K562 (cell line): Measurements from ENCODE around the gene LCE1F. TPM values are rescaled to one million over a fixed set of nuclear protein-coding genes. Genes with fewer than 3 reads are reported as not detected.

Experiments used
- ATF1 ChIP-seq, 2 experiments: fragments of 450-650 bp in 1 of 2; IDR thresholded peaks; 2 replicates each; pipeline ENCODE4 v1.6.1; 2016; ENCODE audit warnings: missing compliant biosample characterization in 1 of 2, missing genetic modification characterization in 1 of 2
- CEBPZ ChIP-seq: fragments of 150-350 bp; IDR thresholded peaks from 2 replicates; pipeline ENCODE4 v1.6.1; 2014; ENCODE audit warnings: low read depth, mild to moderate bottlenecking, low read length, borderline replicate concordance
- CTCF ChIP-seq, 3 experiments: IDR thresholded peaks in 2 of 3; conservative IDR thresholded peaks in 1 of 3; 2 replicates each; pipeline ENCODE4 v1.5.1; 2011 to 2012; ENCODE audit warnings: low read length in 3 of 3, mild to moderate bottlenecking in 3 of 3, control low read depth in 2 of 3, improper control_type of control experiment in 1 of 3, inconsistent platforms in 1 of 3, low read depth in 1 of 3, mixed read lengths in 1 of 3, moderate library complexity in 1 of 3; ENCODE audit not compliant: insufficient read depth in 2 of 3
- IFI16 ChIP-seq: fragments of 250-450 bp; sonication (Bioruptor Pico); IDR thresholded peaks from 2 replicates; pipeline ENCODE4 v2.1.2; 2022; ENCODE audit warnings: mild to moderate bottlenecking, inconsistent platforms
- MTF1 ChIP-seq: fragments of 250-450 bp; sonication (Bioruptor Pico); IDR thresholded peaks from 2 replicates; pipeline ENCODE4 v1.9.0; 2021; ENCODE audit warnings: moderate library complexity, mild to moderate bottlenecking, inconsistent platforms, borderline replicate concordance
- RBFOX2 ChIP-seq: fragments of 200-400 bp; formaldehyde crosslinking; IDR thresholded peaks from 2 replicates; pipeline ENCODE4 v1.6.1; 2017; ENCODE audit warnings: low read depth, mild to moderate bottlenecking, low read length, moderate library complexity
- SP1 ChIP-seq: sonication (generic); formaldehyde crosslinking; IDR thresholded peaks from 2 replicates; pipeline ENCODE4 v1.8.1; 2022; ENCODE audit warnings: mild to moderate bottlenecking, missing genetic modification reagents
- YY1 ChIP-seq, 3 experiments: IDR thresholded peaks; 2 replicates each; pipeline ENCODE4 v1.6.1; 2011; ENCODE audit warnings: low read length in 2 of 3, mild to moderate bottlenecking in 2 of 3, moderate library complexity in 2 of 3, borderline replicate concordance in 1 of 3, control low read depth in 1 of 3, low read depth in 1 of 3; ENCODE audit not compliant: insufficient read depth in 3 of 3, insufficient replicate concordance in 2 of 3, control insufficient read depth in 1 of 3, insufficient read length in 1 of 3; ENCODE audit errors: extremely low read depth in 1 of 3
- ZBED1 ChIP-seq: IDR thresholded peaks from 2 replicates; pipeline ENCODE4 v1.6.1; 2014
- ZNF121 ChIP-seq: sonication (generic); formaldehyde crosslinking; conservative IDR thresholded peaks from 2 replicates; pipeline ENCODE4 v1.8.0; 2022; ENCODE audit warnings: missing genetic modification reagents
- ZZZ3 ChIP-seq: fragments of 450-650 bp; IDR thresholded peaks from 2 replicates; pipeline ENCODE4 v1.6.1; 2016; ENCODE audit warnings: antibody characterized with exemption, mild to moderate bottlenecking, moderate library complexity
- polyA plus RNA-seq, 8 experiments: library from polyadenylated mRNA; depleted of rRNA in 4 of 8; stranded (reverse) in 5 of 8; unstranded in 3 of 8; fragments of >200 nt; fragmentation: Nextera tagmentation in 2 of 8; fragmentation: Illumina TruSeq in 1 of 8; extraction: Ambion mirVana in 2 of 8; extraction: Trizol in 1 of 8; gene quantifications; 2 replicates each; pipeline versions ENCODE4 v1.2.1 to v1.2.3, GENCODE V29; 2011 to 2014; ENCODE audit warnings: inconsistent platforms in 1 of 8, missing spikeins in 1 of 8
- total RNA-seq, 7 experiments: library from RNA; depleted of rRNA in 6 of 7; stranded (reverse); fragments of >200 nt in 6 of 7; fragmentation: Illumina TruSeq in 2 of 7; extraction: Trizol in 2 of 7; gene quantifications; 2 replicates each; pipeline versions ENCODE4 v1.2.1 to v1.2.3, GENCODE V29; 2011 to 2021; ENCODE audit warnings: low replicate concordance in 1 of 7

The LCE1F gene
- total and polyA plus RNA-seq, 9 of the 15 experiments (the other 6 are each of a cell fraction or from before 2014, with no cell fraction given) = not detected

- no peak for TF ChIP-seq ATF1 (CRISPR knock-in tag; IDR thresholded peaks at IDR 0.05)
- no peak for TF ChIP-seq ATF1 (tag; IDR thresholded peaks at IDR 0.05)
- no peak for TF ChIP-seq YY1 (IDR thresholded peaks at IDR 0.05; ENCODE audit: borderline replicate concordance in 1 of 3, control insufficient read depth in 1 of 3, extremely low read depth in 1 of 3, insufficient read depth in 3 of 3, insufficient read length in 1 of 3, insufficient replicate concordance in 2 of 3, low read depth in 1 of 3, low read length in 2 of 3)
- TF ChIP-seq RBFOX2 = no peak
- TF ChIP-seq ZBED1 = no peak
- TF ChIP-seq ZZZ3 = no peak
- no peak for TF ChIP-seq MTF1 (CRISPR knock-in tag)
- TF ChIP-seq CTCF (IDR thresholded peaks at IDR 0.05 in 2 of 3, conservative IDR thresholded peaks at IDR 0.05 in 1 of 3; ENCODE audit: insufficient read depth in 2 of 3, low read depth in 1 of 3, low read length in 3 of 3) = no peak
- no peak for TF ChIP-seq ZNF121 (CRISPR knock-in tag)
- TF ChIP-seq IFI16 (CRISPR knock-in tag) = no peak
- TF ChIP-seq SP1 (CRISPR knock-in tag) = no peak
- no peak for TF ChIP-seq CEBPZ
- TF ChIP-seq, all 486 proteins: peak for 0
These were observed 21.4 kb upstream of the LCE1F start (continued) for GRCh38 chr1:152753586-152753985.
